Measurements from ENCODE around the gene CD59. TPM values are rescaled to one million over a fixed set of nuclear protein-coding genes. Genes with fewer than 3 reads are reported as not detected.
"Not testable (repeated sequence)": the region's sequence is repeated elsewhere in the genome, so short reads cannot be mapped to it uniquely, and the experiment has no call there.

The CD59 gene
- total RNA-seq, 1 donor from 2014 or later, result 637 TPM

- H3K4me1 ChIP-seq, result no peaks in the 10 kb centered on the region
- DNase-seq (ENCODE audit: low spot score in 2 of 2), result no peak
- H3K36me3 ChIP-seq, result no peaks in the 10 kb centered on the region
- H3K27me3 ChIP-seq, result no peaks in the 10 kb centered on the region
- H3K27ac ChIP-seq, result no peak overlapping the region
- no peaks in the 10 kb centered on the region for H3K9me3 ChIP-seq
- H3K4me3 ChIP-seq, result no peak overlapping the region
- intact Hi-C loops (cut with DNase I), result no loop called here
- TF ChIP-seq CTCF (IDR thresholded peaks at IDR 0.05), result no peak
Measured at GRCh38 chr11:33663121-33663520, 73.1 kb downstream of the CD59 start.

DNA sequence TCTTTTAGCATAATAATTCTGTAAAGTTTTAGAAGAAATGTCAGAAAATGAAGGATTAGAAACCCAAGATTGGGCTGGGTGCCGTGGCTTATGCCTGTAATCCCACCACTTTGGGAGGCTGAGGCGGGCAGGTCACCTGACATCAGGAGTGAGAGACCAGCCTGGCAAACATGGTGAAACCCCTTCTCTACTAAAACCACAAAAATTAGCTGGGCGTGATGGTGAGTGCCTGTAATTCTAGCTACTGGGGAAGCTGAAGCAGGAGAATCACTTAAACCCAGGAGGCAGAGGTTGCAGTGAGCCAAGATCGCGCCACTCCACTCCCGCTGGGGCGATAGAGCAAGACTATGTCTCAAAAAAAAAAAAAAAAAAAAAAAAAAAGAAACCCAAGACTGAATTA, 74.7 kb downstream of the CD59 start:
- not testable (repeated sequence) for H3K4me3 ChIP-seq, H3K9me3 ChIP-seq

DNA sequence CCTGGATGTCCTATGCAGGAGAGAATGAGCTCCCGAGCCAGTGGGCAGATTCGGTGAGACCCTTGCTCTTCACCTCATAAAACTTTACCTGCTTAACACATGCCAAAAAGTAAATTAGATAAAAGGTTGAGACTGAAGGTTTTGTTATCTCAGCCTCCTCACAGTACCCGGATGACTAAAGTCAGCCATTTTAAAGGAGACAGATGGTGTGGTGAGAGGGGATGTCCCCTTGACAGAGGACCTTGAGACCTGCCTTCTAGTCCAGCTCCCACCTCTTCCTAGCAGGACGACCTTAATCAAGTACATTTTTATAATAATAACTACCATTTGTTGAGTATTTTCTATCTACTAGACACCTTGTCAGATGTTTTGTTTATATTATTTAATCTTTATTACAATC, 75.3 kb downstream of the CD59 start:
- TF ChIP-seq CTCF (IDR thresholded peaks at IDR 0.05), result no peak
- intact Hi-C loops (cut with DNase I), result no loop called here
- H3K4me1 ChIP-seq, result no peaks in the 10 kb centered on the region
- H3K4me3 ChIP-seq, result no peak overlapping the region
- H3K36me3 ChIP-seq, result no peaks in the 10 kb centered on the region
- no peaks in the 10 kb centered on the region for H3K27me3 ChIP-seq
- no peaks in the 10 kb centered on the region for H3K9me3 ChIP-seq
- H3K27ac ChIP-seq, result no peak overlapping the region
- no peak for DNase-seq (ENCODE audit: low spot score in 2 of 2)

More for the DNA sequence above, 74.7 kb downstream of the CD59 start:
- H3K27me3 ChIP-seq; intact Hi-C loops (cut with DNase I); DNase-seq (ENCODE audit: low spot score in 2 of 2); H3K4me1 ChIP-seq; H3K27ac ChIP-seq; H3K36me3 ChIP-seq: not testable (repeated sequence)

DNA sequence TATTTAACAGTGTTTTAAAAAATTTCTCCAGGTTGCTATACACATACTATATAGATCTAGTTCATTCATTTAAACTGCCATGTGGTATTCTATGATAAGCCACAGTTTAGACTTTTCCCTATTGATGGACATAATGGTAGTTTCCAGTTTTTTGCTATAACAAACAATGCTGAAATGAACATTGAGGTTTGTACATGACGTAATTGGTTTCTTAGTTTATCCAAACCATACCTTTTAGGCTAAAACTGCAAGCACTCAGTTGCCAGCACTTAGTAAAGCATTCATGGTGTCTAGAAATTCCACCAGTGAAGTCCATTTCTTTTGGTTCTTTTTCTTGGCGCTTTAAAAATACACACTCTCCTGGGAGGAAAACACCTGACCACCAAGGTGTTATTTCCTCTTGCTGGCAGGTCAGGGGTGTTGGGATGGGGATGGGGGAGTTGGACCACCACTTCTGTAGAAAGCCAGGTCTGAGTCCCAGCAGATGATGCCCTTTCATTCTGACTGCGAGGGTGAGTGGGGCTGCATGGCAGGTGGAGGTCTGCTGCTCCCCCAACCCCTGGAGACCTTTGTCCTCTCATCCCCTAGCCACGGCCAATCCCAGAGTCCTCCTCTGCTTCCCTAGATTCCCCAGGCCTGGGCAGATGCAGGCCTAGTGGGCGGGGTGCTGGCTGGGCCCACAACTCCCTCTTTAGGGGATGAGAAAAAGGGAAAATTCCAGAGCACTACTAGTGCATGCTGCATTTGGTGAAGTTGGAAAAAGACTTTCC, 76.7 kb downstream of the CD59 start:
- H3K36me3 ChIP-seq, result no peaks in the 10 kb centered on the region

DNA sequence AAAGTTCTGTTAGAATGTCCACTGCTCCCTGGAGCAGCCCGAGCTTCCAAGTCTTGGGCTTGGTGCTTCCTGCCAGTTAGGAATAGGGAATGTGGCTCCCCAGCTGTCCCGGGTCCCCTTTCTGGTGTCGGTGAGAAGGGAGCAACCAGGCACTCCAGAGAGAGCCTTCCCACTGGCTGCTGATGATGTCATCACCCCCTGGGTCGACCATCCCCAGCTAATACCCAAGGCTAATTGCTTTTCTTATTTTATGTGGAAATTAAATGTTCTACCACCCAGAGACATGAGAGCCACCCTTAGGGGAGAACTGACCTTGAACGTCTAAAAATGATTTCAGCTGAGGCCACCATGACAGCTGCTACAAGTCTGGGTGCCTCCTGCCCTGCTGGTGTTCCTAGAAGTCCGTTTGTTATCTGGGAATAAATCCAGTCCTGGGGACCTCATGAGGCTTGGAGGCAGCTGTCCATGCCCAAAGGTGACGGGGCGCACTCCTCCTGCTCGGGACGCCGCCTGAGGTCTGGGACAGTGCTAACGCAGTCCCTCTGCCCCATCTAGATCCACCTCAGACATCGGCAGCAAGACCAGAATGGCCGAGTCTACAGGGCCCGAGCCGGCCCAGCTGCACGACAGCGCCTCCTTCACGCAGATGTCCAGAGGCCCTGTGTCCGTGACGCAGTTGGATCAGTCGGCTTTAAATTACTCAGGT, 77.9 kb downstream of the CD59 start:
- intact Hi-C loops (cut with DNase I), result no loop called here
- no peaks in the 10 kb centered on the region for H3K4me1 ChIP-seq
- no peak for DNase-seq (ENCODE audit: low spot score in 2 of 2)
- no peak overlapping the region for H3K4me3 ChIP-seq
- no peak overlapping the region for H3K27ac ChIP-seq
- no peaks in the 10 kb centered on the region for H3K27me3 ChIP-seq
- no peaks in the 10 kb centered on the region for H3K9me3 ChIP-seq
- H3K36me3 ChIP-seq, result no peaks in the 10 kb centered on the region
- TF ChIP-seq CTCF (IDR thresholded peaks at IDR 0.05), result no peak

More for the DNA sequence above, 76.7 kb downstream of the CD59 start:
- H3K4me3 ChIP-seq, result no peak overlapping the region
- H3K27me3 ChIP-seq, result no peaks in the 10 kb centered on the region
- intact Hi-C loops (cut with DNase I), result no loop called here
- no peak overlapping the region for H3K27ac ChIP-seq
- no peaks in the 10 kb centered on the region for H3K4me1 ChIP-seq
- TF ChIP-seq CTCF (IDR thresholded peaks at IDR 0.05), result no peak
- no peak for DNase-seq (ENCODE audit: low spot score in 2 of 2)
- no peaks in the 10 kb centered on the region for H3K9me3 ChIP-seq

GRCh38 chr11:33657757-33658156, 78.5 kb downstream of the CD59 start:
- Histone ChIP-seq H3K4me3 (no peak overlapping the region), H3K27ac (no peak overlapping the region), H3K9me3 (no peaks in the 10 kb centered on the region), H3K36me3 (no peaks in the 10 kb centered on the region), H3K27me3 (no peaks in the 10 kb centered on the region), H3K4me1 (peaks cover 0 to under 1% of the 10 kb centered on the region in 2 donors)
- no peak for TF ChIP-seq CTCF (IDR thresholded peaks at IDR 0.05)
- DNase-seq (ENCODE audit: low spot score in 2 of 2), result no peak
- intact Hi-C loops (cut with DNase I), result no loop called here

Measured in ascending aorta (tissue), 2 donors.